A549 (cell line): ENCODE measurements around the gene EIF4G1. TPM values are rescaled to one million over a fixed set of nuclear protein-coding genes. Genes with fewer than 3 reads are reported as not detected.

Source experiments
- ATAC-seq, 2 experiments: fragments of 200-7000 bp in 1 of 2; fragments of >200 bp in 1 of 2; cut with Nextera tagmentation in 1 of 2; cut with Tn5 transposase in 1 of 2; 3 replicates each; pipeline versions ENCODE4 v1.8.0 to v1.9.1; 2018 to 2020; ENCODE audit warnings: mild to moderate bottlenecking in 1 of 2, moderate library complexity in 1 of 2
- CTCF ChIA-PET: fragments of 300-600 bp; sonication (Branson Sonifier 250); formaldehyde crosslinking; extraction: SDS; loops from one replicate; lab custom pipeline; 2021; ENCODE audit warnings: antibody characterized with exemption, inconsistent platforms; lab: Yijun Ruan, JAX
- POLR2A ChIA-PET: fragments of 350-600 bp; formaldehyde crosslinking; extraction: SDS; loops from one replicate; lab custom pipeline; 2021; ENCODE audit warnings: antibody characterized with exemption, inconsistent platforms; lab: Yijun Ruan, JAX
- DNase-seq, 2 experiments: peaks; one replicate each; pipeline versions ENCODE4 v3.0.0 to v3.0.0-alpha.2; 2011 to 2016; ENCODE audit warnings: low read depth in 1 of 2, low spot score in 1 of 2
- FAIRE-seq: peaks from 2 replicates; lab custom pipeline; 2011; peaks lifted over from hg19 to GRCh38; lab: Jason Lieb, UNC
- H3K27ac ChIP-seq, 2 experiments: fragments of >200 bp; sonication (Bioruptor Twin); formaldehyde crosslinking; 3 replicates each; pipeline ENCODE4 v1.5.1; 2016 to 2017
- H3K4me1 ChIP-seq: fragments of >200 bp; sonication (Bioruptor Twin); formaldehyde crosslinking; 3 replicates; pipeline ENCODE4 v1.6.1; 2016
- H3K4me2 ChIP-seq: fragments of >200 bp; sonication (Bioruptor Twin); formaldehyde crosslinking; 3 replicates; pipeline ENCODE4 v1.6.1; 2016
- H3K4me3 ChIP-seq: fragments of >200 bp; sonication (Bioruptor Twin); formaldehyde crosslinking; 3 replicates; pipeline ENCODE4 v1.5.1; 2016
- H3K9me3 ChIP-seq: fragments of >200 bp; sonication (Bioruptor Twin); formaldehyde crosslinking; 3 replicates; pipeline ENCODE4 v1.6.1; 2016
- CBX8 ChIP-seq: fragments of 200-600 bp; sonication (generic); IDR thresholded peaks from 2 replicates; pipeline ENCODE4 v1.6.1; 2016
- CEBPB ChIP-seq, 2 experiments: fragments of >200 bp in 1 of 2; sonication (Bioruptor Twin) in 1 of 2; formaldehyde crosslinking in 1 of 2; IDR thresholded peaks; 2 replicates each; pipeline ENCODE4 v1.6.1; 2012 to 2016
- E2F6 ChIP-seq: IDR thresholded peaks from 2 replicates; pipeline ENCODE4 v1.6.1; 2012; ENCODE audit warnings: low read depth, borderline replicate concordance
- EHF ChIP-seq: fragments of 250-450 bp; sonication (Bioruptor Pico); IDR thresholded peaks from 2 replicates; pipeline ENCODE4 v1.5.0; 2020; ENCODE audit warnings: mild to moderate bottlenecking
- EHMT2 ChIP-seq: fragments of 200-600 bp; sonication (generic); IDR thresholded peaks from 2 replicates; pipeline ENCODE4 v1.6.1; 2016; ENCODE audit warnings: antibody characterized with exemption, low read depth, mild to moderate bottlenecking, moderate library complexity
- ESRRA ChIP-seq: fragments of 150-350 bp; IDR thresholded peaks from 2 replicates; pipeline ENCODE4 v1.6.1; 2014; ENCODE audit warnings: mild to moderate bottlenecking, low read length, borderline replicate concordance
- FOSB ChIP-seq: fragments of 250-450 bp; sonication (Bioruptor Pico); IDR thresholded peaks from 2 replicates; pipeline ENCODE4 v1.5.0; 2020; ENCODE audit warnings: mild to moderate bottlenecking, moderate library complexity
- GATA3 ChIP-seq: IDR thresholded peaks from 2 replicates; pipeline ENCODE4 v1.6.1; 2012; ENCODE audit warnings: borderline replicate concordance
- HMGXB4 ChIP-seq: fragments of 250-450 bp; sonication (Bioruptor Pico); IDR thresholded peaks from 2 replicates; pipeline ENCODE4 v1.5.0; 2021; ENCODE audit warnings: mild to moderate bottlenecking, moderate library complexity, borderline replicate concordance
- HOXA7 ChIP-seq: fragments of 250-450 bp; sonication (Bioruptor Pico); IDR thresholded peaks from 2 replicates; pipeline ENCODE4 v1.5.0; 2020; ENCODE audit warnings: mild to moderate bottlenecking, moderate library complexity
- JUNB ChIP-seq: fragments of >200 bp; sonication (Bioruptor Twin); formaldehyde crosslinking; IDR thresholded peaks from 2 replicates; pipeline ENCODE4 v1.6.1; 2016
- KDM1A ChIP-seq: fragments of 200-600 bp; sonication (generic); IDR thresholded peaks from 2 replicates; pipeline ENCODE4 v1.6.1; 2016; ENCODE audit warnings: low read depth, mild to moderate bottlenecking
- MAX ChIP-seq: IDR thresholded peaks from 2 replicates; pipeline ENCODE4 v1.6.1; 2012
- NPAS2 ChIP-seq: fragments of 250-450 bp; sonication (Bioruptor Pico); IDR thresholded peaks from 2 replicates; pipeline ENCODE4 v1.8.0; 2022; ENCODE audit warnings: mild to moderate bottlenecking, moderate library complexity, borderline replicate concordance
- RARB ChIP-seq: fragments of 250-450 bp; sonication (Bioruptor Pico); IDR thresholded peaks from 2 replicates; pipeline ENCODE4 v1.8.0; 2021; ENCODE audit warnings: mild to moderate bottlenecking, moderate library complexity
- RCOR1 ChIP-seq: fragments of 150-350 bp; IDR thresholded peaks from 2 replicates; pipeline ENCODE4 v1.6.1; 2014; ENCODE audit warnings: antibody characterized with exemption, low read length, low read depth
- SREBF2 ChIP-seq: fragments of 450-650 bp; IDR thresholded peaks from 2 replicates; pipeline ENCODE4 v1.6.1; 2014; ENCODE audit warnings: mild to moderate bottlenecking, moderate library complexity
- TP53 ChIP-seq: fragments of 250-450 bp; sonication (Bioruptor Pico); IDR thresholded peaks from 2 replicates; pipeline ENCODE4 v1.5.0; 2021; ENCODE audit warnings: mild to moderate bottlenecking, moderate library complexity
- ZSCAN20 ChIP-seq: fragments of 250-450 bp; sonication (Bioruptor Pico); IDR thresholded peaks from 2 replicates; pipeline ENCODE4 v1.8.0; 2022; ENCODE audit warnings: mild to moderate bottlenecking, moderate library complexity
- WGBS: methylation state at CpG from one replicate; pipeline ENCODE4 v1.1.6; 2017; ENCODE audit errors: missing lambda C conversion rate; 5-methylcytosine and 5-hydroxymethylcytosine counted together
- polyA plus RNA-seq, 4 experiments: library from polyadenylated mRNA; depleted of rRNA in 3 of 4; stranded (reverse); fragments of >200 nt; fragmentation: RNase III in 1 of 4; extraction: RNeasy Plus Mini Kit Qiagen cat#74134 plus additional on column Dnase treatment in 1 of 4; gene quantifications; 2 replicates in 3 of 4; 3 replicates in 1 of 4; pipeline ENCODE4 v1.2.3, GENCODE V29; 2011 to 2017
- TF ChIP-seq, protein P1 (sequence below): fragments of >200 bp; sonication (Bioruptor Twin); formaldehyde crosslinking; IDR thresholded peaks from 3 replicates; pipeline ENCODE4 v1.5.1; 2016
- TF ChIP-seq, protein P2 (sequence below): fragments of >200 bp; sonication (Bioruptor Twin); formaldehyde crosslinking; IDR thresholded peaks from 2 replicates; pipeline ENCODE4 v1.6.1; 2016
- TF ChIP-seq, protein P3 (sequence below): IDR thresholded peaks from 2 replicates; pipeline ENCODE4 v1.6.1; 2012
- TF ChIP-seq, protein P4 (sequence below): fragments of 250-450 bp; sonication (Bioruptor Pico); IDR thresholded peaks from 2 replicates; pipeline ENCODE4 v1.5.0; 2020; ENCODE audit warnings: low read depth, mild to moderate bottlenecking, moderate library complexity
- TF ChIP-seq, protein P5 (sequence below): fragments of 450-650 bp; IDR thresholded peaks from 2 replicates; pipeline ENCODE4 v1.6.1; 2014; ENCODE audit warnings: antibody characterized with exemption

EIF4G1 gene
- polyA plus RNA-seq, 2 of the 4 experiments (the other 2 are of a cell fraction), result 152 to 248 TPM

- no peak for TF ChIP-seq E2F6
- TF ChIP-seq, protein P1, sequence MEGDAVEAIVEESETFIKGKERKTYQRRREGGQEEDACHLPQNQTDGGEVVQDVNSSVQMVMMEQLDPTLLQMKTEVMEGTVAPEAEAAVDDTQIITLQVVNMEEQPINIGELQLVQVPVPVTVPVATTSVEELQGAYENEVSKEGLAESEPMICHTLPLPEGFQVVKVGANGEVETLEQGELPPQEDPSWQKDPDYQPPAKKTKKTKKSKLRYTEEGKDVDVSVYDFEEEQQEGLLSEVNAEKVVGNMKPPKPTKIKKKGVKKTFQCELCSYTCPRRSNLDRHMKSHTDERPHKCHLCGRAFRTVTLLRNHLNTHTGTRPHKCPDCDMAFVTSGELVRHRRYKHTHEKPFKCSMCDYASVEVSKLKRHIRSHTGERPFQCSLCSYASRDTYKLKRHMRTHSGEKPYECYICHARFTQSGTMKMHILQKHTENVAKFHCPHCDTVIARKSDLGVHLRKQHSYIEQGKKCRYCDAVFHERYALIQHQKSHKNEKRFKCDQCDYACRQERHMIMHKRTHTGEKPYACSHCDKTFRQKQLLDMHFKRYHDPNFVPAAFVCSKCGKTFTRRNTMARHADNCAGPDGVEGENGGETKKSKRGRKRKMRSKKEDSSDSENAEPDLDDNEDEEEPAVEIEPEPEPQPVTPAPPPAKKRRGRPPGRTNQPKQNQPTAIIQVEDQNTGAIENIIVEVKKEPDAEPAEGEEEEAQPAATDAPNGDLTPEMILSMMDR, result no peak
- TF ChIP-seq, protein P2, sequence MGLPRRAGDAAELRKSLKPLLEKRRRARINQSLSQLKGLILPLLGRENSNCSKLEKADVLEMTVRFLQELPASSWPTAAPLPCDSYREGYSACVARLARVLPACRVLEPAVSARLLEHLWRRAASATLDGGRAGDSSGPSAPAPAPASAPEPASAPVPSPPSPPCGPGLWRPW, result no peak
- TF ChIP-seq FOSB, result no peak
- no peak for TF ChIP-seq CBX8
- no peak for TF ChIP-seq ESRRA
- no peak for TF ChIP-seq JUNB
- no peak for TF ChIP-seq HOXA7 (CRISPR knock-in tag)
- no peak for TF ChIP-seq RCOR1
- no peak for TF ChIP-seq RARB (CRISPR knock-in tag)
- no peak for TF ChIP-seq MAX
- TF ChIP-seq, protein P3, sequence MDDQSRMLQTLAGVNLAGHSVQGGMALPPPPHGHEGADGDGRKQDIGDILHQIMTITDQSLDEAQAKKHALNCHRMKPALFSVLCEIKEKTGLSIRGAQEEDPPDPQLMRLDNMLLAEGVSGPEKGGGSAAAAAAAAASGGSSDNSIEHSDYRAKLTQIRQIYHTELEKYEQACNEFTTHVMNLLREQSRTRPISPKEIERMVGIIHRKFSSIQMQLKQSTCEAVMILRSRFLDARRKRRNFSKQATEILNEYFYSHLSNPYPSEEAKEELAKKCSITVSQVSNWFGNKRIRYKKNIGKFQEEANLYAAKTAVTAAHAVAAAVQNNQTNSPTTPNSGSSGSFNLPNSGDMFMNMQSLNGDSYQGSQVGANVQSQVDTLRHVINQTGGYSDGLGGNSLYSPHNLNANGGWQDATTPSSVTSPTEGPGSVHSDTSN, result no peak
- TF ChIP-seq NPAS2 (CRISPR knock-in tag), result no peak
- TF ChIP-seq KDM1A, result no peak
- no peak for TF ChIP-seq CEBPB (IDR thresholded peaks at IDR 0.05)
- no peak for TF ChIP-seq GATA3
- TF ChIP-seq, protein P4, sequence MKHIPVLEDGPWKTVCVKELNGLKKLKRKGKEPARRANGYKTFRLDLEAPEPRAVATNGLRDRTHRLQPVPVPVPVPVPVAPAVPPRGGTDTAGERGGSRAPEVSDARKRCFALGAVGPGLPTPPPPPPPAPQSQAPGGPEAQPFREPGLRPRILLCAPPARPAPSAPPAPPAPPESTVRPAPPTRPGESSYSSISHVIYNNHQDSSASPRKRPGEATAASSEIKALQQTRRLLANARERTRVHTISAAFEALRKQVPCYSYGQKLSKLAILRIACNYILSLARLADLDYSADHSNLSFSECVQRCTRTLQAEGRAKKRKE (CRISPR knock-in tag), result no peak
- TF ChIP-seq EHMT2, result no peak
- TF ChIP-seq EHF, result no peak
- TF ChIP-seq ZSCAN20, result no peak
- FAIRE-seq (no peak), ATAC-seq (peak in 1 of 2 experiments; percentile 62; a peak in 2 of 6 replicates), DNase-seq (peak in 1 of 2 experiments; percentile 31)
- H3K27ac ChIP-seq, result peak overlapping the region; percentile 63 to 84; a peak in 5 of 6 replicates
- 0 out of 3 replicates have a peak, but pooled peaks cover 4% of the 10 kb centered on the region for H3K4me1 ChIP-seq
- H3K9me3 ChIP-seq, result no peaks in the 10 kb centered on the region
- ChIA-PET CTCF (interaction anchor here (1.4 kb wide), 1 partner anchor 9 kb away, joined by 9 read pairs; no protein-coding TSS in a partner anchor), POLR2A (no interaction called here)
- peak overlapping the region; percentile 70 for H3K4me3 ChIP-seq
- H3K4me2 ChIP-seq, result peak overlapping the region; percentile 100
- WGBS, result no CpG with 5 or more reads among the region's 62 CpGs
Observed at GRCh38 chr3:184380185-184380626, 65.8 kb downstream of the EIF4G1 start.

DNA sequence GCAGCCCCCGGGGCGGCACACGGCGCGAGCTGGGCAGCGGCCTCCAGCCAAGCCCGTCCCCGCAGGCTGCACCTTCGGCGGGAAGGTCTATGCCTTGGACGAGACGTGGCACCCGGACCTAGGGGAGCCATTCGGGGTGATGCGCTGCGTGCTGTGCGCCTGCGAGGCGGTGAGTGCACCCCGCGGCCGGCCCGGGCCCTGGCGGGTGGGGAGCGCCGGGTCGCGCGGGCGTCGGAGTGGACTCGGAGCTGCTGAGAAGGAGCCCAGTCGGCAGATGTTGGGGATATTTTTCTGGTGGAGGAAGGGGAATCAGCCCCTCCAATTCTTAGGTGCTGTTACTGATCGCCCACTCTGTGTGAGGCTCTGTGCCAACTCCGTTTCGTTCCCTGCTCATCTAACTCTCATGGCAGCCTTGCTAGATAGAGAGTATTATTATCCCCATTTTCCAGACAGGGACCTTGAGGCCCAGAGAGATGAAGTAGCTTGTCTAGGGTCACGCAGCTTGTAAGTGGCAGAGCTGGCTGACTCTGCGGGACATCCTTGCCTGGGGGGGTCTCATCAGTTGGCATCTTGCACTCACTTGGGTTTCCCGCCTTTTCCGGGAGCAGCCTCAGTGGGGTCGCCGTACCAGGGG lies 66.3 kb downstream of the EIF4G1 start:
- FAIRE-seq, result no peak
- ChIA-PET CTCF (interaction anchor here (1.4 kb wide), 1 partner anchor 9 kb away, joined by 9 read pairs; no protein-coding TSS in a partner anchor), POLR2A (no interaction called here)
- peak overlapping the region; percentile 70 for H3K4me3 ChIP-seq
- H3K4me2 ChIP-seq, result peak overlapping the region; percentile 100
- H3K27ac ChIP-seq, result peak overlapping the region; percentile 63 to 84; a peak in 4 of 6 replicates
- ATAC-seq, result 0 out of 6 replicates have a peak, but pooled peaks of 1 of the 2 experiments have one; percentile 32
- DNase-seq, result no peak
- H3K4me1 ChIP-seq, result 0 out of 3 replicates have a peak, but pooled peaks cover 4% of the 10 kb centered on the region
- H3K9me3 ChIP-seq, result no peaks in the 10 kb centered on the region
- WGBS, result 76% methylated on average over 4 of the region's 42 CpGs
- TF ChIP-seq SREBF2, result no peak
- TF ChIP-seq TP53, result no peak
- TF ChIP-seq HMGXB4 (CRISPR knock-in tag), result no peak
- no peak for TF ChIP-seq GATA3
- TF ChIP-seq, protein P5, sequence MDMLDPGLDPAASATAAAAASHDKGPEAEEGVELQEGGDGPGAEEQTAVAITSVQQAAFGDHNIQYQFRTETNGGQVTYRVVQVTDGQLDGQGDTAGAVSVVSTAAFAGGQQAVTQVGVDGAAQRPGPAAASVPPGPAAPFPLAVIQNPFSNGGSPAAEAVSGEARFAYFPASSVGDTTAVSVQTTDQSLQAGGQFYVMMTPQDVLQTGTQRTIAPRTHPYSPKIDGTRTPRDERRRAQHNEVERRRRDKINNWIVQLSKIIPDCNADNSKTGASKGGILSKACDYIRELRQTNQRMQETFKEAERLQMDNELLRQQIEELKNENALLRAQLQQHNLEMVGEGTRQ, result no peak
- TF ChIP-seq, protein P2, result no peak
- no peak for TF ChIP-seq EHF
